K562 (cell line): ENCODE measurements around the gene PLEKHA8. TPM values are rescaled to one million over a fixed set of nuclear protein-coding genes. Genes with fewer than 3 reads are reported as not detected.

ENCODE experiments used
- CBFA2T3 ChIP-seq: fragments of 450-650 bp; IDR thresholded peaks from 2 replicates; pipeline ENCODE4 v1.6.1; 2017
- CTCFL ChIP-seq: IDR thresholded peaks from 2 replicates; pipeline ENCODE4 v1.6.1; 2011; ENCODE audit warnings: borderline replicate concordance, low read depth, mild to moderate bottlenecking, moderate library complexity, low read length; ENCODE audit not compliant: insufficient read depth, poor library complexity, severe bottlenecking
- E2F8 ChIP-seq: fragments of 450-650 bp; IDR thresholded peaks from 2 replicates; pipeline ENCODE4 v1.7.1; 2018; ENCODE audit warnings: mild to moderate bottlenecking, low read depth; ENCODE audit not compliant: partially characterized antibody
- FOXO4 ChIP-seq: fragments of 450-650 bp; formaldehyde crosslinking; IDR thresholded peaks from 2 replicates; pipeline ENCODE4 v1.4.0; 2020; ENCODE audit warnings: mild to moderate bottlenecking, moderate library complexity
- GABPA ChIP-seq: fragments of 200-800 bp; sonication (Bioruptor generic); conservative IDR thresholded peaks from 2 replicates; pipeline ENCODE4 v1.6.1; 2016; ENCODE audit warnings: low read depth, missing genetic modification characterization, missing compliant biosample characterization
- JUN ChIP-seq, 2 experiments: sonication (generic) in 1 of 2; formaldehyde crosslinking in 1 of 2; IDR thresholded peaks; 2 replicates each; pipeline versions ENCODE4 v1.6.1 to v1.8.0; 2012 to 2022; ENCODE audit warnings: borderline replicate concordance in 2 of 2, mild to moderate bottlenecking in 2 of 2, improper control_type of control experiment in 1 of 2, low read depth in 1 of 2, low read length in 1 of 2, missing genetic modification reagents in 1 of 2
- KAT7 ChIP-seq: sonication (generic); formaldehyde crosslinking; IDR thresholded peaks from 2 replicates; pipeline ENCODE4 v1.8.0; 2022; ENCODE audit warnings: missing genetic modification reagents, mild to moderate bottlenecking, borderline replicate concordance
- MECOM ChIP-seq: fragments of 250-450 bp; sonication (Bioruptor Pico); IDR thresholded peaks from 2 replicates; pipeline ENCODE4 v1.8.0; 2022; ENCODE audit warnings: inconsistent platforms
- MNT ChIP-seq, 2 experiments: fragments of 450-650 bp; conservative IDR thresholded peaks; 2 replicates each; pipeline ENCODE4 v1.6.1; 2017; ENCODE audit warnings: mild to moderate bottlenecking in 2 of 2, moderate library complexity in 2 of 2
- RBM14 ChIP-seq: fragments of 200-400 bp; formaldehyde crosslinking; IDR thresholded peaks from 2 replicates; pipeline ENCODE4 v1.6.1; 2018; ENCODE audit warnings: low read depth, mild to moderate bottlenecking, low read length, moderate library complexity, borderline replicate concordance; ENCODE audit not compliant: insufficient read depth
- SIRT6 ChIP-seq: IDR thresholded peaks from one replicate; pipeline ENCODE4 v1.6.1; 2012; ENCODE audit warnings: low read depth, mild to moderate bottlenecking, control low read depth, inconsistent platforms, low read length, moderate library complexity
- SPI1 ChIP-seq: IDR thresholded peaks from 2 replicates; pipeline ENCODE4 v1.6.1; 2011; ENCODE audit warnings: low read depth, low read length, control low read depth, borderline replicate concordance
- SREBF1 ChIP-seq: fragments of 150-350 bp; IDR thresholded peaks from 2 replicates; pipeline ENCODE4 v1.6.1; 2014; ENCODE audit warnings: antibody characterized with exemption, low read depth, low read length, borderline replicate concordance
- ZBED1 ChIP-seq: IDR thresholded peaks from 2 replicates; pipeline ENCODE4 v1.6.1; 2014
- ZFP1 ChIP-seq: fragments of 450-650 bp; formaldehyde crosslinking; IDR thresholded peaks from 2 replicates; pipeline ENCODE4 v1.4.0; 2020; ENCODE audit warnings: mild to moderate bottlenecking, mixed read lengths
- ZKSCAN1 ChIP-seq: fragments of 150-350 bp; IDR thresholded peaks from 2 replicates; pipeline ENCODE4 v1.6.1; 2016; ENCODE audit warnings: low read depth, low read length
- ZNF124 ChIP-seq: sonication (generic); formaldehyde crosslinking; IDR thresholded peaks from 2 replicates; pipeline ENCODE4 v1.8.1; 2022; ENCODE audit warnings: missing genetic modification reagents
- ZNF311 ChIP-seq: fragments of 250-450 bp; sonication (Bioruptor Pico); IDR thresholded peaks from 2 replicates; pipeline ENCODE4 v1.4.0; 2020; ENCODE audit warnings: mild to moderate bottlenecking, moderate library complexity
- ZNF583 ChIP-seq: fragments of 250-450 bp; sonication (Bioruptor Pico); IDR thresholded peaks from 2 replicates; pipeline ENCODE4 v1.4.0; 2020
- polyA plus RNA-seq, 8 experiments: library from polyadenylated mRNA; depleted of rRNA in 4 of 8; stranded (reverse) in 5 of 8; unstranded in 3 of 8; fragments of >200 nt; fragmentation: Nextera tagmentation in 2 of 8; fragmentation: Illumina TruSeq in 1 of 8; extraction: Ambion mirVana in 2 of 8; extraction: Trizol in 1 of 8; gene quantifications; 2 replicates each; pipeline versions ENCODE4 v1.2.1 to v1.2.3, GENCODE V29; 2011 to 2014; ENCODE audit warnings: inconsistent platforms in 1 of 8, missing spikeins in 1 of 8
- total RNA-seq, 7 experiments: library from RNA; depleted of rRNA in 6 of 7; stranded (reverse); fragments of >200 nt in 6 of 7; fragmentation: Illumina TruSeq in 2 of 7; extraction: Trizol in 2 of 7; gene quantifications; 2 replicates each; pipeline versions ENCODE4 v1.2.1 to v1.2.3, GENCODE V29; 2011 to 2021; ENCODE audit warnings: low replicate concordance in 1 of 7

Gene PLEKHA8
- total and polyA plus RNA-seq, 9 of the 15 experiments (the other 6 are each of a cell fraction or from before 2014, with no cell fraction given), result 3.2 to 16.3 (median 11.8) TPM

- TF ChIP-seq CTCFL (no peak), JUN (IDR thresholded peaks at IDR 0.05; ENCODE audit: borderline replicate concordance, low read depth, low read length) (no peak), JUN (CRISPR knock-in tag; IDR thresholded peaks at IDR 0.05; ENCODE audit: borderline replicate concordance) (no peak), GABPA (tag) (peak; percentile 77), ZNF311 (CRISPR knock-in tag) (no peak), MNT (conservative IDR thresholded peaks at IDR 0.05) (no peak), CBFA2T3 (0 out of 2 replicates have a peak, but pooled peaks have one; percentile 1), ZFP1 (CRISPR knock-in tag) (no peak), RBM14 (no peak), FOXO4 (CRISPR knock-in tag) (no peak), MECOM (no peak), SIRT6 (no peak), ZNF583 (CRISPR knock-in tag) (no peak), ZBED1 (no peak), KAT7 (CRISPR knock-in tag) (no peak; the same call in 1 of the 2 replicates), ZNF124 (CRISPR knock-in tag) (no peak), E2F8 (no peak), SREBF1 (no peak), ZKSCAN1 (no peak), SPI1 (peak; percentile 64)
These were observed 1.2 kb upstream of the PLEKHA8 start (continued) for GRCh38 chr7:30027065-30027456.
